Stimulated activated CD4-positive, alpha-beta T cell treated with anti-CD3 and anti-CD28 coated beads, Interleukin-12 subunit alpha, Interleukin-12 subunit beta, amount 100 ng/mL, for 24 hours (primary cell): ENCODE results near the gene WNK2.

Experiments
- DNase-seq, 2 experiments: peaks; one replicate each; pipeline ENCODE4 v3.0.0-alpha.2; 2020; ENCODE audit warnings: low read depth in 2 of 2

The WNK2 gene

GRCh38 chr9:93200449-93200742 lies 16.5 kb downstream of the WNK2 start:
- DNase-seq = no peak

- no peak for DNase-seq
These were observed 17.0 kb downstream of the WNK2 start for GRCh38 chr9:93200989-93201334.

GRCh38 chr9:93203026-93203717 lies 19.2 kb downstream of the WNK2 start:
- no peak for DNase-seq

GRCh38 chr9:93203718-93204469 lies 20.0 kb downstream of the WNK2 start:
- no peak for DNase-seq

- DNase-seq = no peak
These were observed 20.6 kb downstream of the WNK2 start for GRCh38 chr9:93204470-93205043.

- no peak for DNase-seq
These were observed 21.3 kb downstream of the WNK2 start for GRCh38 chr9:93205045-93205768.

- DNase-seq = no peak
These were observed 22.1 kb downstream of the WNK2 start for GRCh38 chr9:93205896-93206575.

GRCh38 chr9:93206576-93207155 lies 22.7 kb downstream of the WNK2 start:
- DNase-seq = no peak

GRCh38 chr9:93207326-93207814 lies 23.4 kb downstream of the WNK2 start:
- DNase-seq = no peak

GRCh38 chr9:93207860-93208734 lies 24.2 kb downstream of the WNK2 start:
- DNase-seq = no peak

GRCh38 chr9:93209097-93209496 lies 25.2 kb downstream of the WNK2 start:
- DNase-seq = no peak

GRCh38 chr9:93209576-93210323 lies 25.8 kb downstream of the WNK2 start:
- no peak for DNase-seq

GRCh38 chr9:93210324-93210973 lies 26.5 kb downstream of the WNK2 start:
- no peak for DNase-seq

- DNase-seq = no peak
These were observed 27.2 kb downstream of the WNK2 start for GRCh38 chr9:93210974-93211653.

- no peak for DNase-seq
These were observed 27.7 kb downstream of the WNK2 start for GRCh38 chr9:93211654-93212001.

- DNase-seq = no peak
These were observed 28.5 kb downstream of the WNK2 start for GRCh38 chr9:93212409-93212808.

GRCh38 chr9:93216073-93216365 lies 32.1 kb downstream of the WNK2 start:
- DNase-seq = no peak

- no peak for DNase-seq
These were observed 33.8 kb downstream of the WNK2 start for GRCh38 chr9:93217706-93218105.

GRCh38 chr9:93218161-93218560 lies 34.2 kb downstream of the WNK2 start:
- DNase-seq = no peak
